Nephron (organoid): ENCODE data around the gene KRT84.

Experiments used
- H3K27ac Mint-ChIP-seq, 3 experiments: 2 replicates each; pipeline ENCODE4 v1.8.0; 2020; ENCODE audit warnings: mixed read lengths in 3 of 3, mild to moderate bottlenecking in 2 of 3, moderate library complexity in 1 of 3
- H3K27me3 Mint-ChIP-seq: 2 replicates; pipeline ENCODE4 v1.8.0; 2021; ENCODE audit warnings: low read depth, mild to moderate bottlenecking, moderate library complexity, mixed read lengths
- H3K36me3 Mint-ChIP-seq: 2 replicates; pipeline ENCODE4 v1.8.0; 2020; ENCODE audit warnings: low read depth, mixed read lengths
- H3K4me1 Mint-ChIP-seq: 2 replicates; pipeline ENCODE4 v1.8.0; 2020; ENCODE audit warnings: mixed read lengths
- H3K4me3 Mint-ChIP-seq, 3 experiments: 2 replicates each; pipeline ENCODE4 v1.8.0; 2020; ENCODE audit warnings: mild to moderate bottlenecking in 3 of 3, mixed read lengths in 3 of 3, moderate library complexity in 2 of 3
- H3K9me3 Mint-ChIP-seq: 2 replicates; pipeline ENCODE4 v1.8.0; 2020; ENCODE audit warnings: mixed read lengths
- TF ChIP-seq, protein P1 (sequence below), 3 experiments: fragments of 200-600 bp; sonication (generic); IDR thresholded peaks; one replicate each; pipeline ENCODE4 v1.5.0; 2021; ENCODE audit warnings: antibody characterized with exemption in 3 of 3; ENCODE audit not compliant: unreplicated experiment in 3 of 3

Gene KRT84

DNA sequence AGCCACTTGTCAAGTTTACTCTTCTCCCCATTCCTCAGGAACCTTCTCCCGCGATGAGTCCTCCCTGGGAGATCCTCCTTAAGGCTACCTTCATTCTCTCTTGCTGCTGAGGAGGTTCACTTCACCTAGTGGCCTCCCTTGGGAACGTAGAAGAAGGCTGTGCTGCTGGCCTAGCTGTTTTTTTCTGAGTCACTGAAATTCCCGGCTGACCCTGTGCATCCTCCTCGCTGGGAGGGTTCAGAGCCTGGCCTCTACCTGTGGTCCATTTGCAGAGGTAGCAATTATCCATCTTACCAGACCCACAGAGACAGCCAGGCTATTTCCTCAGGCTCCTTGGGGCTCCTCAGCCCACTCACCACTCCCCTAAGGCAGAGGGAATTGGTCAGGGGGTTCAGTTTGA lies 16.1 kb upstream of the KRT84 start:
- Mint-ChIP-seq H3K27me3 (peaks cover 16% of the 10 kb centered on the region), H3K36me3 (no peaks in the 10 kb centered on the region), H3K4me1 (no peaks in the 10 kb centered on the region), H3K4me3 (no peak overlapping the region), H3K9me3 (no peaks in the 10 kb centered on the region), H3K27ac (no peak overlapping the region)
- TF ChIP-seq, protein P1, sequence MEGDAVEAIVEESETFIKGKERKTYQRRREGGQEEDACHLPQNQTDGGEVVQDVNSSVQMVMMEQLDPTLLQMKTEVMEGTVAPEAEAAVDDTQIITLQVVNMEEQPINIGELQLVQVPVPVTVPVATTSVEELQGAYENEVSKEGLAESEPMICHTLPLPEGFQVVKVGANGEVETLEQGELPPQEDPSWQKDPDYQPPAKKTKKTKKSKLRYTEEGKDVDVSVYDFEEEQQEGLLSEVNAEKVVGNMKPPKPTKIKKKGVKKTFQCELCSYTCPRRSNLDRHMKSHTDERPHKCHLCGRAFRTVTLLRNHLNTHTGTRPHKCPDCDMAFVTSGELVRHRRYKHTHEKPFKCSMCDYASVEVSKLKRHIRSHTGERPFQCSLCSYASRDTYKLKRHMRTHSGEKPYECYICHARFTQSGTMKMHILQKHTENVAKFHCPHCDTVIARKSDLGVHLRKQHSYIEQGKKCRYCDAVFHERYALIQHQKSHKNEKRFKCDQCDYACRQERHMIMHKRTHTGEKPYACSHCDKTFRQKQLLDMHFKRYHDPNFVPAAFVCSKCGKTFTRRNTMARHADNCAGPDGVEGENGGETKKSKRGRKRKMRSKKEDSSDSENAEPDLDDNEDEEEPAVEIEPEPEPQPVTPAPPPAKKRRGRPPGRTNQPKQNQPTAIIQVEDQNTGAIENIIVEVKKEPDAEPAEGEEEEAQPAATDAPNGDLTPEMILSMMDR (IDR thresholded peaks at IDR 0.05; ENCODE audit: unreplicated experiment in 3 of 3) = no peak

DNA sequence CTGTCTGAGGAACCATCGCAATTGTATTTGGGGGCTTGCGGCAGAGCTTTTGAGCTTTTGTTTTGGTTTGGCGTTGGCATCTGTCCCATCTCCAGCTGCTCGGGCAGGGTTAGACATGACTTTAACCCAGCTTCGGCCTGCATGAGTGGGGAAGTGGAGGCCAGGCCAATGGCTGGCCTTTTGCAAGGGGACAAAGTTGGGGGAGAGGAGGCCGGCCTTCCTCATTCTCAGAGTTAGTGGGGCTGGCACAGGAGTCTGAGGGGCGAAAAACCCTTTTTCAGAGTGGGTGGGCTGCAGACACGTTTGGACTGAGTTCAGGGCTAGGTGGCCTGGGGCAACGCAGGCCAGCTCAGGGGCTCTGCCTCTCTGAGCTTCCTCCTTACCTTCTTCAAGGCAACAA lies 15.5 kb upstream of the KRT84 start:
- no peaks in the 10 kb centered on the region for H3K36me3 Mint-ChIP-seq

DNA sequence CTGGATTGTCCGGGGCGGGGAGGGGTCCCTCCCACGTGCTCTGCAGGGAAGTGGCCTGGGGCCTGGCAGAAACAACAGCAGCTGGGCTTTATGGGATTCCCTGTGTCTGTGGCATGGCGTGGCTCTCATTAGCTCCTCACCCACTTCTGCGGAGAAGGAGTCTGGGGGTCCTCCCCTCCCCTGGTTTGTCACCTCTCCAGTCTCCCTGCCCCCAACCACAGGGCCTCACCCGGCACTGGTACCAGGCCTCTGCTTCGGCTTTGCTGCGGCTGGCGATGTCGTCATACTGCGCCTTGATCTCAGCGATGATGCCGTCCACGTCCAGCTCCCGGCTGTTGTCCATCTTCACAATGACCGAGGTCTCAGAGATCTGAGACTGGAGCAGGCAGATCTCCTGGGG lies 14.3 kb upstream of the KRT84 start:
- H3K4me1 Mint-ChIP-seq = no peaks in the 10 kb centered on the region
- no peaks in the 10 kb centered on the region for H3K36me3 Mint-ChIP-seq
- no peaks in the 10 kb centered on the region for H3K9me3 Mint-ChIP-seq
- peaks cover 25% of the 10 kb centered on the region for H3K27me3 Mint-ChIP-seq
- TF ChIP-seq, protein P1 (IDR thresholded peaks at IDR 0.05; ENCODE audit: unreplicated experiment in 3 of 3) = no peak
- no peak overlapping the region for H3K4me3 Mint-ChIP-seq
- H3K27ac Mint-ChIP-seq = no peak overlapping the region

More for the DNA sequence above, 15.5 kb upstream of the KRT84 start:
- H3K4me3 Mint-ChIP-seq = no peak overlapping the region
- H3K9me3 Mint-ChIP-seq = no peaks in the 10 kb centered on the region
- H3K4me1 Mint-ChIP-seq = no peaks in the 10 kb centered on the region
- H3K27ac Mint-ChIP-seq = no peak overlapping the region
- TF ChIP-seq, protein P1 (IDR thresholded peaks at IDR 0.05; ENCODE audit: unreplicated experiment in 3 of 3) = no peak
- H3K27me3 Mint-ChIP-seq = peaks cover 18% of the 10 kb centered on the region

DNA sequence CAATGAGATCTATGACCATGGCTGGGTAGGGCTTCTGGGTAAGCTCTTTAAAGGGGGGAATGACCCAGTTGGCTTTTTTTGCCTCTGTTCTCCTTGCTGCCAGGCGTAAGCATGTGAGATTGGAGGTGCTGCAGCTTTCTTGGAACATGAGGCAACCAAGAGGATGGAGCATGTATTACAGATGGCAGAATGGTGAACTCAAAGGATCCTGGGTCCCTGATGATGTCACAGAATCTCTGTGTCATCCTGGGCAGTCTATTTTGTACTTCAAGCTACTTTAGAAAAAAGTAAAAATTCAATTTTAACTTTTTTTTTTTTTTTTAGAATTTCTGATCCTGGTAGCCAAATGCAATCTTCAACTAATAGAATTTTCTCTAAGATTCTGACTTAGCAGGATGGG lies 12.7 kb upstream of the KRT84 start:
- TF ChIP-seq, protein P1 (IDR thresholded peaks at IDR 0.05; ENCODE audit: unreplicated experiment in 3 of 3) = no peak
- Mint-ChIP-seq H3K9me3 (no peaks in the 10 kb centered on the region), H3K4me1 (peaks cover 5% of the 10 kb centered on the region), H3K27me3 (peaks cover 25% of the 10 kb centered on the region), H3K36me3 (no peaks in the 10 kb centered on the region), H3K4me3 (no peak overlapping the region), H3K27ac (no peak overlapping the region)

DNA sequence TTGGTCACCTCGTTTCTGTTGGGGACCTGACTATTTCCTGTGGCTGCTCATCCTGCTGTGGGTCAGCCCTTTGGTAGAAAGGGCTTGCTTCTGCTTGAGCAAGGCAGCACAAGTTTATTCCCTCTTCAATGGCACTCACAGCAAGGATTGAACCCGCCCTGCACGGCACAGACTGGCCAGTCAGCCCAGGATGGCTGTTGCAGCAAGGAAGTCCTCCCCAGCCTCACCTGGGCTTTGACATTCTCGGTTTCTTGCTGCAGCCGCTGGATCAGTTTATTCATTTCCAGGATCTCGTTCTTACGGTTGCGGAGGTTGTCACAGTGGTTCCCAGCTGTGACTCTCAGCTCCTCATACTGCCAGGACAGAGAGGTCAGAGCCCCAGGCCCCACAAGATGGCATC lies 11.2 kb upstream of the KRT84 start:
- Mint-ChIP-seq H3K27me3 (peaks cover 20% of the 10 kb centered on the region), H3K9me3 (no peaks in the 10 kb centered on the region), H3K36me3 (no peaks in the 10 kb centered on the region), H3K27ac (no peak overlapping the region), H3K4me3 (no peak overlapping the region), H3K4me1 (peaks cover 9% of the 10 kb centered on the region)
- TF ChIP-seq, protein P1 (IDR thresholded peaks at IDR 0.05; ENCODE audit: unreplicated experiment in 3 of 3) = no peak

DNA sequence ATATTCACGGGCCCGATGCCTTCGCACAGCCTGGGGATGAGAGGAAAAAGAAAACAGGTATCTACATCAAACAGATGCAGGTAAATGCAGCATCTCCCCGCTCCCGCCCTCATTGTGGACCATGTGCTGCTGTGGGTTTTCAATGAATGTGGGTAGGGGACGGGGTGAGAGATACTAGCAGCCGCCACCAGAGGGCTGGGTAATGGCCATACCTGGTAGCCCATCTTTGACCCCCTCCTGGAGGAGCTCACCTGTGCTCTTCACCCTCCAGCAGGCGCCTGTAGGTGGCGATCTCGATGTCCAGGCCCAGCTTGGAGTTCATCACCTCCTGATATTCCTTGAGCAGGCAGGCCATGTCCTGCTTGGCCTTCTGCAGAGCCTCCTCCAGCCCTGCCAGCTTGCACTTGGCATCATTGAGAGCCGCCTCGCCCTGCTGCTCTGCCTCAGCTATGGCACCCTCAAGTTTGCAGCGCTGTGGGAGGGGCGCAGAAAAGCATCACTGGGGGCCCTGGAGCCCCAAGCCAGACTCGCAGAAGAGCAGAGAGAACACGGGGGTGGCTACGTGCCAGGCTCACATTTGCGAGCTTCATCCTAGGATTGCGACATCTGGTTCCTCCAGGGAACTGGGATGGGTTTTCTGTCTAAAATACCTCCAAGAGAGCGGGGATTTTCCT lies 10.4 kb upstream of the KRT84 start:
- Mint-ChIP-seq H3K4me3 (no peak overlapping the region), H3K36me3 (no peaks in the 10 kb centered on the region), H3K27me3 (peaks cover 23% of the 10 kb centered on the region), H3K4me1 (peaks cover 9% of the 10 kb centered on the region), H3K27ac (no peak overlapping the region), H3K9me3 (no peaks in the 10 kb centered on the region)
- TF ChIP-seq, protein P1 (IDR thresholded peaks at IDR 0.05; ENCODE audit: unreplicated experiment in 3 of 3) = peak in 1 of 3 experiments; percentile 15
